ENCODE data around the gene RHBG. TPM values are rescaled to one million over a fixed set of nuclear protein-coding genes. Genes with fewer than 3 reads are reported as not detected.

The RHBG gene
- polyA plus RNA-seq, 1 experiment: not detected

GRCh38 chr1:156418416-156419070, 49.5 kb downstream of the RHBG start:
- Histone ChIP-seq H3K4me3 (ENCODE audit: low read depth, low read length) (no peak overlapping the region), H3K9me3 (ENCODE audit: control insufficient read depth, insufficient read depth, low read length) (peaks cover 8% of the 10 kb centered on the region; the same call in 1 of the 2 replicates), H3K27me3 (ENCODE audit: control insufficient read depth, insufficient read depth, low read length) (peaks cover 72% of the 10 kb centered on the region), H3K27ac (ENCODE audit: low read depth, low read length) (no peak overlapping the region)
- CTCF ChIA-PET: interaction anchor here (2.3 to 2.5 kb wide), 2 partner anchors 27 to 32 kb away, joined by 12 to 20 read pairs; no protein-coding TSS in a partner anchor
- POLR2A ChIA-PET: no interaction called here
- DNase-seq (ENCODE audit: low read depth, low spot score): no peak
- TF ChIP-seq CTCF (IDR thresholded peaks at IDR 0.05; ENCODE audit: low read depth, low read length): no peak

GRCh38 chr1:156419854-156420204, 50.8 kb downstream of the RHBG start:
- Histone ChIP-seq H3K27ac (ENCODE audit: low read depth, low read length) (no peak overlapping the region), H3K9me3 (ENCODE audit: control insufficient read depth, insufficient read depth, low read length) (peaks cover 8% of the 10 kb centered on the region; the same call in 1 of the 2 replicates), H3K4me3 (ENCODE audit: low read depth, low read length) (no peak overlapping the region), H3K27me3 (ENCODE audit: control insufficient read depth, insufficient read depth, low read length) (peaks cover 76% of the 10 kb centered on the region)
- TF ChIP-seq CTCF (IDR thresholded peaks at IDR 0.05; ENCODE audit: low read depth, low read length): peak; percentile 24; the same call in 1 of the 2 replicates
- ChIA-PET CTCF (interaction anchor here (0.6 to 2.5 kb wide), 3 partner anchors 26 to 189 kb away, joined by 3 to 20 read pairs (median 12); no protein-coding TSS in a partner anchor), POLR2A (interaction anchor here (0.5 kb wide), 1 partner anchor 128 kb away, joined by 5 read pairs; no protein-coding TSS in a partner anchor)
- no peak for DNase-seq (ENCODE audit: low read depth, low spot score)

DNA sequence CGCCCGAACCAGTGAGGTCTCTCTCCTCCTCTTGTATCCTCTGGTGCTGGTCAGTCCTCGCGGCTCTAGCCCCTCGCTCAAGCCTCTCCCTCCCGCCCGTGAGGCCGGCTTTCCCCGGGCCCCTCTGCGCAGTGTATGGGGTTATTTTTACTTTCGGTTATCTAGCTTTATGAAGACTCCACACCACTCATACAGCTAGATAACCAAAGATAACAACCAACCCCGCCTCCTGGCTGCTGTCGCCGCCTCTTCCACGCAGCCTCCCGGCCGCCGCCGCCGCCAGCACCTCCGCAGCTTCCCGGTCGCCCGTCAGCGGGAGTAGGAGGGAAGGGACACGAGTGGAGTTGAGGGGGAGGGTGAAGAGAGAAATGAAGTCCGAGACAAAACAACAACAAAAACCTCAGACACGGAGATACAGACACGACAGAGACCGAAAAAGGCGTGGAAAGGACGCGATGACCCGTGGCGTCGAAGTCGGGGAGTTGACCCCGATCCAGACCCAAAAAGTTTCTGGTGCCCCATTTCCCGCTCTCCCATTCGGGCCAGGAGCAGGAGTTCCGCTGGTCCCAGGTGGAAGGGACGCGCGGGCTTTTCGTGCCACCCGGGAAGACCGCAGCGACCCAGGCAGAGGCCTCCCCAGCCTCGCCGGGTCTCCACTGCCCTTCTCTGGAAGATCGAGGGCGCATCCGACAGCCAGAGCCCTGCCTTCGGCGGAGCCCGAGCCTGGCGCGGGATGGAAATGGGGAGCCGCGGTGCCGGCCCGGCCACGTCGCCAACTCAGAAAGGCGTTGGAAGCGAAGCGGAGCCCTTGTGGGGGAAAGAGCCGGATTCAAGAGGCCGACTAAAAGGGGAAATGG, 51.4 kb downstream of the RHBG start:
- Histone ChIP-seq H3K4me3 (ENCODE audit: low read depth, low read length) (no peak overlapping the region), H3K27me3 (ENCODE audit: control insufficient read depth, insufficient read depth, low read length) (peaks cover 82% of the 10 kb centered on the region), H3K9me3 (ENCODE audit: control insufficient read depth, insufficient read depth, low read length) (peaks cover 8% of the 10 kb centered on the region; the same call in 1 of the 2 replicates), H3K27ac (ENCODE audit: low read depth, low read length) (no peak overlapping the region)
- DNase-seq (ENCODE audit: low read depth, low spot score): no peak
- POLR2A ChIA-PET: no interaction called here
- CTCF ChIA-PET: interaction anchor here (2.5 kb wide), 1 partner anchor 34 kb away, joined by 20 read pairs; no protein-coding TSS in a partner anchor
- TF ChIP-seq CTCF (IDR thresholded peaks at IDR 0.05; ENCODE audit: low read depth, low read length): no peak

- DNase-seq (ENCODE audit: low read depth, low spot score): no peak
- Histone ChIP-seq H3K27me3 (ENCODE audit: control insufficient read depth, insufficient read depth, low read length) (peaks cover 82% of the 10 kb centered on the region), H3K27ac (ENCODE audit: low read depth, low read length) (no peak overlapping the region), H3K4me3 (ENCODE audit: low read depth, low read length) (no peak overlapping the region; the same call in 1 of the 2 replicates), H3K9me3 (ENCODE audit: control insufficient read depth, insufficient read depth, low read length) (peaks cover 8% of the 10 kb centered on the region; the same call in 1 of the 2 replicates)
- CTCF ChIA-PET: interaction anchor here (0.5 to 2.2 kb wide), 3 partner anchors 25 to 256 kb away, joined by 3 to 10 read pairs (median 4); partner anchors contain the start of gene NES
- POLR2A ChIA-PET: interaction anchor here (1.0 kb wide), 1 partner anchor 20 kb away, joined by 3 read pairs; no protein-coding TSS in a partner anchor
- no peak for TF ChIP-seq CTCF (IDR thresholded peaks at IDR 0.05; ENCODE audit: low read depth, low read length)
These were observed 52.3 kb downstream of the RHBG start for GRCh38 chr1:156421062-156421938.

All from AG04450 (cell line).